Stimulated activated CD4-positive, alpha-beta T cell treated with anti-CD3 and anti-CD28 coated beads, Interleukin-12 subunit alpha, Interleukin-12 subunit beta, amount 100 ng/mL, for 4 hours (primary cell): ENCODE measurements around the gene MCCC2.
"Not testable (repeated sequence)": the region's sequence is repeated elsewhere in the genome, so short reads cannot be mapped to it uniquely, and the experiment has no call there.

ENCODE experiments used
- DNase-seq: peaks from one replicate; pipeline ENCODE4 v3.0.0-alpha.2; 2020

The MCCC2 gene

DNA sequence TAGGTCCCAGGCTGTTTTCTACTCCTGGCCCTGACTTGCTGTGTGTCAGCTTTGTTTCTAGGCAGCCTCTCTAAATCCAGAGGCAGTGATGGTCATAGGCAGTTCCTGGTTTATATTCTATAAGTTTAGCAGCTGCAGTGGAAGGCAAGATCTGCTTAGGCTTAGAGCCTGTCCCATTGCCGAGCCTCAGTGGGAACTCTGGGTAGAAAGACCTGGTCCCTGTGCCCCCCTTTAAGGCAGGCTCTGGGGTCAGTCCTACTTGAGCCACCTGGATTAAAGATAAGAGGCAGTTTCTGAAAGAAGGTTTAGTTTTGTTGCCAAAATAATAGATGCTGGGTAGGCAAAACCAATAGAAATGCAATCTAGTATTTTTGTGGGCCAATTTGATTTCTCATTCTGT is 13.6 kb downstream of the MCCC2 start:
- DNase-seq, result no peak

DNA sequence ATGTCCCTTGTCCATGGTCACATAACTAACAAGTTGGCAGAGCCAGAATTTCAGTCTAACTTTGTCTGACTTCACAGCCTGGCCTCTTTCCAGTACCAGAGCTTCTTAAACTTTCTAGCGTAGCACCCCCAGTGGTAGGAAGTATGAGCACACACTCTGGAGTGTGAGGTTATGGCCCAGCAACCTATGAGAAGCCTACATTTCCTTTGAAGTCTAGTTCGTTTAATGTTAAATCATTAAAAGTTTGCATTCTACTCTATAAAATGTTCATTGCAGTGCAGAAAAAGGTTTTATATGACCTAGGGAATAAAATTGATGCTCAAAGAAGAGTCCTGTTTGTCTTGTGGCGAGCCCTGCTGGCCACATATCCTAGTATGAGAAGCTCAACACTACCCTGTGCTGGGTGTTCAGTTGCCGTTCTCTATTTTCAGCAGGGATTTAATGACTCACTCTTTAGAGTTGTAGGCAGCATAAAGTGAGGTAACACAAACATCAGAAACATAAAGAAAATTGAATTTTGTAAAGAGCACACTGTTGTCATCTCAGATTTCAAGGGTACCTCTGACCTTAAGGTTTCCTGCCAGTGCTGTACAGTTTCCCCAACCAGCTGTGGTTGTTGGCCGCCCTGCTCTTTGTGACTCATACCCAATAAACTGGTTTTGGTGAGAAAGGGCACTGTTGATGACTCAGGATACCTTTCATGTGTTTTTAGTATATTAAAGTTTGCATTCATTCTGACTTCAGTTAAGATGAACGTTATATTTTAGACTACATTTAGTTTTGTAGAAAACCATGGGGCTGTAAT is 14.3 kb downstream of the MCCC2 start:
- peak; percentile 48 for DNase-seq

DNA sequence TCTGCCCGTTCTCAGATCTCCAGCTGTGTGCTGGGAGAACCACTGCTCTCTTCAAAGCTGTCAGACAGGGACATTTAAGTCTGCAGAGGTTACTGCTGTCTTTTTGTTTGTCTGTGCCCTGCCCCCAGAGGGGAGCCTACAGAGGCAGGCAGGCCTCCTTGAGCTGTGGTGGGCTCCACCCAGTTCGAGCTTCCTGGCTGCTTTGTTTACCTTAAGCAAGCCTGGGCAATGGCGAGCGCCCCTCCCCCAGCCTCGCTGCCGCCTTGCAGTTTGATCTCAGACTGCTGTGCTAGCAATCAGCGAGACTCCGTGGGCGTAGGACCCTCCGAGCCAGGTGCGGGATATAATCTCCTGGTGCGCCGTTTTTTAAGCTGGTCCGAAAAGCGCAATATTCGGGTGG is 22.8 kb downstream of the MCCC2 start:
- DNase-seq, result not testable (repeated sequence)

DNA sequence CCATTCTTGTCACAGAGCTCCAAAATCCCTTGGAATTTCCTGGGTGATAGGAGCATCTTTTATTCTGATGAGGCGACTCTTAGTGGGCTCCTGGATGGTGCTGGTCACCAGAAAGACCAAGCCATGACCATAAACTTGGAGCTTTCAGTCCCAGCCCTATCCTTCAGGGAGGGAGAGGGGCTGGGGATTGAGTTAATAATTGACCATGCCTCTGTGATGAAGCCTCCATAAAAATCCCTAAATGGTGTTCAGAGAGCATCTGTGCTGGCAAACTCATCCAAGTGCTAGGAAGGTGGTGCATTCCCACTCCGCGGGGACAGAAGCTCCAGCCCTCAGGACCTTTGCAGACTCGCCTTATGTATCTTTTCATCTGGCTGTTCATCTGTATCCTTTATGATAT is 28.7 kb downstream of the MCCC2 start:
- DNase-seq, result no peak

DNA sequence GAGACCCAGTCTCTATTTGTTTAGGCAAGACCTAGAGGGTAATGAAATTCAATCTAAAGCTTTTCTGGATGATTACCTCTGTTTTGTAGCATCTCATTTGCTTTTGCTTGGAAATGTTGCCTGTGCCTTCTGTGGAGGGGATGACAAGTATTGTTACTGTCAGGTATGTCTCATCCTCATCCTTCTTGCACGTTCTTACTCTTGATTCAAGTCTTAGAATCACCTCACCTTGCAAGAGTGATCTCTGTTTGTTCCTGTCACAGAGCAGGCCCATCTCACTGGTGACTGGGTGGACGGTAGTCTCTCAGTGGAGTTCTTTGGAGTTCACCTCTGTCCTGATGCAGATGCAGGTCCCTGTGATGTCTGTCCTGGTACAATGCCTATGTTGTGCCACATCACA is 33.5 kb downstream of the MCCC2 start:
- no peak for DNase-seq

DNA sequence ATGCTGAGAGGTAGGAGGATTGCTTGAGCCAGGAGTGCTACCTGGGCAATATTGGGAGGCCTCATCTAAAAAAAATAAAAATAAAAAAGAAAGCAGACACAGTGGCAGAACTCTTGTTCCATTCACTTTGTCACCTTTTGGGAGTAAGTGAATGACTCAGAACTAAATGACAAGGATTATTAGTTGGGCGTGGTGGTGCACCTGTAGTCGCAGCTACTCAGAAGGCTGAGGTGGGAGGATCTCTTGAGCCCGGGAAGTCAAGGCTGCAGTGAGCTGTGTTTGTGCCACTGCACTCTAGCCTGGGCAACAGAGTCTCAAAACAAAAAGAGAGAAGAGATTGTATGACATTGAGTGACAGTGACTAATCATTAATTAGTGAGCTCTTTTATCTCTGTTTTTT is 34.1 kb downstream of the MCCC2 start:
- no peak for DNase-seq

DNA sequence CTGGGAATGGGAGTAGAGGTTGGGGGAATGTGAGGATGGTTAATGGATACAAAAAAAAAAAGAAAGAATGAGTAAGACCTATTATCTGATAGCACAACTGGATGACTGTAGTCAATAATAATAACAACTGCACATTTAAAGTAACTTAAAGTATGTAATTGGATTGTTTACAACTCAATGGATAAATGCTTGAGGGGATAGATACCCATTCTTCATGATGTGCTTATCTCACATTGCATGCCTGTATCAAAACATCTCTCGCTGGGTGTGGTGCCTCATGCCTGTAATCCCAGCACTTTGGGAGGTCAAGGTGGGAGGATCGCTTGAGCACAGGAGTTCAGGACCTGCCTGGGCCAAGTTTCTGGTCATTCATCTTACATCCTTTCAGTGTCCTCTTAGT is 34.6 kb downstream of the MCCC2 start:
- DNase-seq, result no peak

DNA sequence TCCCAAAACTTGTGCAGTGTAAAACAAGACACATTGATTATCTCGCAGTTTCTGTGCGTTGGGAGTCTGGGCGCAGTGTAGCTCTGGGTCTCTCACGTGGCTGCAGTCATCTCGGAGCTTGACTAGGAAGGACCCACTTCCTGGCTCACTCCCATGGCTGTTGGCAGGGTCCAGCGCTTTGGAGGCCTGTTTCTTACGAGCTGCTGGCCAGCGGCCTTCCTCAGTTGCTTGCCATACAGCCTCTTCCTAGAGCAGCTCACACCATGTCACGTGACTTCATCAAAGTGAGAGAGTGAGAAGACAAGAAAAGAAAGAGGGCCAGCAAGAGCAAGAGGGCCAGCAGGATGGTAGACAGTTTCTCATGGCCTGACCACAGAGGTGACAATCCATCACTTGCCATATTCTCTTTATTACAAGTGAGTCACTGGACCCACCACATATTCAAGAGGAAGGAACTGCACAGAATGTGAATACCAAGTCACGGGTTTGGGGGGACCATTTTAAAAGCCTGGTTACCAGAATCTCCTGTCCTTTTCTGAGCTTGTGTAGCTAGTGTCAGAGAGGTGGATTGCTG is 36.2 kb downstream of the MCCC2 start:
- DNase-seq, result no peak

DNA sequence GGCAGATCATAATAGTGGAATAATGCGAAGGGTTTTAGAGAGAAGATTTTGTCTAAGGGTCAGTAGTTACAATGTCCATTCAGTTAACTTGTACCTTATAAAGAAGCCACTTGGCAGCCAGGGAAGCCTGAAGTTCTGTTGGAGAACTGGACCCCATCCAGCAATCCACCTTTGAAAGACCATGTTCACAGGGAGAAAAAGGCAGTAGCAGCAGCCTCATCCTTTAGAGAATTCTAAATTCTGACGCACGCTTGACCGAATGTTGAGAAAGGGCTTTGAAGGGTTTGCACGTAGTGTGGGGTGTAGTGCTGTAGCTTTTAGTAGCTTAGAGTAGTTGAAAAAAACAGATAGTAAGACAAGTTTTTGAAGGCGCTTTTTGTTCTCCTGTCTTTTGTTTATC is 42.8 kb downstream of the MCCC2 start:
- no peak for DNase-seq

DNA sequence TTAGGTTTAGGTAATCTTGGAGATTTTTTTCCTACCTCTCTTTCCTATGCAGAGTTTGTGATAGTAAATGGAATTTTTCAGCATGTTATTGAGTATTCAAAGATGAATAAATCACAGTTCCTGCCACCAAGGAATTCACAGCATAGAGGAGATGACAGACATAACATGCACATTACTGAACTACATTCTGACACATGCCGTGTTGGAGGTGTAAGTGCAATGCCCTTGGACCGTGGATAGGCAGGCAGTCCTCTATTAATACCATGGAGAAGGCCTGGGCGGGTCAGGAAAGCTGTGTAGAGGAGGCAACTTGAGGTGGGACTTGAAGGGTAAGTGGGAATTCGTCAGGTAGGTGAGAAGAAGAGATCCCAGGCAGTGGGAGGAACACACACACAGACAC is 43.9 kb downstream of the MCCC2 start:
- no peak for DNase-seq

DNA sequence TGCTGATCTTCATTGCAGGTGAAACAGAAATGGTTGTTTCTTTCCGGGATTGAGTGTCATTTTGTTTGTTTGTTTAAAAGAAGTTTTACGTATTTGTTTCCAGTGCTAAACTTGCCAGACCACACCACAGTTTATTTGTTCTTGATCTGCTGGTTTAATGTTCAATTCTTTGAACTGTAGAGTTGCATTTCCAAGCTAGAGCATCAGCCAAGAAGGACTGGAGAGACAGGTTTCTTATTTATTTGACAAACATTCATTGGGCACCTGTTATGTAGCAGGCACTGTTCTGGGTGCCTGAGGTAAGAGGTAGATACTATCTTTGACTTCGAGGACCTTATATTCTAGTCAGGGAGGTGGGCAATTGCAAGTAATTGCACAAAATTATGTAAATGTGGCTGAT is 45.0 kb downstream of the MCCC2 start:
- no peak for DNase-seq

DNA sequence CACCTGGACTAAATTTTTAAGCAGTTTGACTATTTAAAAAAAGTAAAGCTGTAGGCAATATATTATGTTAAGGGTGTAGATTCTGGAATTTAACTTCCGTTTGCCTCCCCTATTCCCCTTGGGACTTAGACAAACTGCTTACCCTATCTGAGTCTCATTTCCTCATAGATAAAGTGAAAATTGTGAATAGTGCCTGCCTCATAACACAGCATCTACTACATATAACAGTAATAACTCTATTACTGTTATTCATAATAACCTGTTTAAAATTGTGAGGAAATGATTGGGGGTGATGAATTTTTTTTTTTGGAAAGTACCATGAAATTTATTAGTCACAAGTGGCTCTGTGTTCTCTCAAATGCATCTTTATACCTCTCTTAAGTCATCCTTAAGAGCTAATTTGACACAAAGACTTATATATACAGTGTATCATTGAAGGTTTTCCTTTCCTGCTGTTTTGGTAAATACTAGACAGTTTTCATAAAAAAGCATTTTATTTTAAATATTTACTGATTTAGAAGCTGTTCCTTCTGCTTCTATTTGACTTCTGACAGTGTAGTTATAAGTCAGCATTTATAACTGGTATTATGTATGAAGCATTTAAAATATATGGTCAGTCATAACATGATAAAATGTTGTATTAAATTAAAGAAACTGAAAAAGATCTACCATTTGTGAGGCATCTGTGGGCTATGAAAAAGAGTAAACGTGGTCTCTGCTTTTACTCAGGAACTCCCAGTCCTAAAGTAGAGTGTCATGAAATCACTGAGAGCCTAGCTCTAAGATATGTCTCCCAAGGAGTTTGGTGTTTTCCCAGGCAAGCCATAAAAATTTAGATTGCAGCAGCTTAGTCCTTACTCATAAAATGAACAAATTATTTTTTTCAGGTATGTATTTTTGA is 46.4 kb downstream of the MCCC2 start:
- no peak for DNase-seq

DNA sequence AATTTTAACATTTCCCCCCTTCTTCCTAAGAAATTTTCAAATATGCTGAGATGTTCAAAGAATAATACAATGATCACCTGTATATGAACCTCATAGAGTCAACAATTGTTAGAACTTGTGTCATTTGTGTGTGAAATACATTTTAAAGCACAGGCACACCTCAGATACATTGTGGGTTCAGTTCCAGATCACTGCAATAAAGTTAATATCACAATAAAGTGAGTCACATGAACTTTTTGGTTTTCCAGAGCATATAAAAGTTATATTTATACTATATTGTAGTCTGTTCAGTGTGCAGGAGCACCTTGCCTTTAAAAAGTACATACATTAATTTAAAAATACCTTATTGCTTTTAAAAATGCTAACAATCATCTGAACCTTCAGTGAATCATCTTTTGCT is 50.0 kb downstream of the MCCC2 start:
- DNase-seq, result no peak

DNA sequence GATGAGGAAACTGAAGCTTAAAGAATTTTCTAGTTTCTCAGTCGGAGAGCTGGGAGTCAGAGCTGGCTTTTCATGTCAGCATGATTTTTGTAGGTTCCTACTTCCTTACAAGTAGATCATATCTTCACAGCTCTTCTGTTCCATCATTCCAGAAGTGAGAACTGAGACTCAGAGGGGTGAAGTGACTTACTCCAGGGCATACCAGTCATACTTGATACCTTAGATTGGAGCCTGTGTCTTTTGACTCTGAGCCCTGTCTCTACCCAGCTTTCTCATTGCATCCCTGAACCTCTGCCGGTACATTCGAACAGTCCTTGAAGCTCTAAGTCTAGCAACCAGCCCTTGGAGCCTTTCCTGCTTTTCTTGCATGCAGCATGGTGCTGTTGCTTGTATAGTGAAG is 53.3 kb downstream of the MCCC2 start:
- DNase-seq, result no peak

DNA sequence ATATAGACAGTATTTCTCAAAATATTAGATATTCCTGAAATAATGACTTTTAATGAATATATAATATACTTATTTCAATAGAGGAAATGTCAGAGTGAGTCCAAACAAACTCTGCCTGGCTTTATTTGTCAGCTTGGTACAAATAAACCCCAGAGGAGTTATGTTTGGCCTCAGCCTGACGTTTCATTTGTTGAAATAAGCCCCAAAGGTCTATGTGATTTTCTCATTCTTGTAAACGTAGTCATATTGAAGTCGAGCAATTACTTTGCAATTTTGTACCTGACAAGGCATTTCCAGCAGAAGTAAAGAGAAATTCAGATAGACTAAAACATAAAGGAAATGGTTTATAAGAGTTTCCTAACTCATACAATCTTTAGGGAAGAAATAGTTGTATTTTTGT is 57.9 kb downstream of the MCCC2 start:
- DNase-seq, result no peak

DNA sequence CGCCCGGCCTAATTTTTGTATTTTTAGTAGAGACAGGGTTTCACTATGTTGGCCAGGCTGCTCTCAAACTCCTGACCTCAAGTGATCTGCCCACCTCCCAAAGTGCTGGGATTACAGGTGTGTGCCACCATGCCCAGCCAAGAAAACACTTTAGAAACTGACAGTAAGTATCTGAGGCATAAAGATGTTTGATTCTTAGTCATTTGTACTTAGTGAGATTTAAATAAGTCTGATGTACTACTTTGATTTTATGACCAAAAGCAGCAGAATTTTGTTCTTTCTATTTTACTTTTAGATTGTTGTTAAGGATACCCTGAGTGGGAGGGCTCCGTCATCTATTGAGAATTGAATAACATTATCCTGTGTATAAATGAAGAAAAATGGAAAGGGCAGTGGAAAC is 63.8 kb downstream of the MCCC2 start:
- DNase-seq, result not testable (repeated sequence)

DNA sequence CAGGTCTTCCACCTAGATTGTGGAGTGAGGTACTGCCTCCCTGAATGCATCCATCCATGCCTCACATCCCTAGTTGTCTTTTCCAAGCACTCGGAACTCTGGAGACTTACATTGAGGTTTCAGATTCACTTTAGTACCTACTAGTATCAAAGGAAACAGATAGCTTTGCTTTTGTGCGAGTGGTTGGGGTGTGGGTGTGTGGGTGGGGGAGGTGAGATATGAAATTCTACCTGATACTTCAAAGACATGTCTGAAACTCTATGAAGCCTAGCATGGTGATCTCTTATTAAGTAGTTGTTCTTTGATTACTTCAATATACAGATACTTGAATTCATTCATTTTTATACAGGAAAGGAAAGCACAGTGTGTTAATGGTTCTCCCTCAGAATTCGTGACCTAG is 64.4 kb downstream of the MCCC2 start:
- DNase-seq, result peak; percentile 26

DNA sequence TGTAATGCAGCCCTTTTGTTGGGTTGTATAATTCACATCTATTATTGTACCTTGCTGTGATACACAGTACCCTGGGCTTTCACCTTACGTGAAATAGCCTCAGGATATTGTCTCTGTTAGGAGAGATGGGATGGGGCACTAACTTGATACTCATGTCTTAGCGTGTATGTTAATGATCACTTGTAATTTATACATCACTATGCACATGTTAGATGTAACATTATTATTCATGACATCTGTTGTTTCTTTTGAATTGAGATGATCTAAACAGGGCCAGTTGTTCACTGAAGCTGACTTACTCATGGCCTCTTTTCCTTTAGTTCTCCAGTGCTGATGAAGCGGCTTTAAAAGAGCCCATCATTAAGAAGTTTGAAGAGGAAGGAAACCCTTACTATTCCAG is 65.2 kb downstream of the MCCC2 start:
- DNase-seq, result no peak

DNA sequence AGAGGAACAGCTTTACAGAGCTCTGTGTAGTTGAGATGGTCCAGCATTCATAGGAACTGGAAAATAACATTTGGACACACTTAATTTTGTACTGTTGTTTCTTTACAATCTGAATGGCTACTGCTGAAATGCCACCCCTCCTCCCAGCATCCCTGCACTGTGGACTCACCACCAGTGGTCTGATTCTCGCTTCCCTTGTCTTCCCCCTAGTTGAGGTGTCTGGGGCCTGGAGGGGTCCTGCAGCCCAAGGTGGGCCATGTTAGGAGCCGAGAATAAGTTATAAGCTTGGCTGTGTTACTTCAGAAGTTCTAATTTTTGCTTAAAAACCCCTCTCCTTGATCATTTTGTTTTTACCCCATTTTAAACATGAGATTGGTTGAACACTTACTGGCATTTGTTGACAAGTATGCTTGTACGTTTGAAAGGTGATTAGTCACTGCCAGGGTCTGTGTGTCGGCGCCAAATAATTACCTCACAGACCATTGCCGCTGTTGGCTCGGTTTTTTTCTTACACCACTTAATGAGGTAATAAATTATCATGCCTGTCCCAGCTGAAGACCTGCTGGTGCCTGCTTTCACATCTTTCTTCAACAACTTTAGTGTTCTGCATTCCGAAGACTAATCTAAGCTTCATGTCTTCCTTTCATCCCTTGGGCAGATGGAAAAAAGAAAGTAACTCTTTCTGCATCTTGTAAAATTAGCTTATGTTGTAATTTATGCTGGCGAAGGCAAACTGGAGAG is 65.8 kb downstream of the MCCC2 start:
- DNase-seq, result no peak

DNA sequence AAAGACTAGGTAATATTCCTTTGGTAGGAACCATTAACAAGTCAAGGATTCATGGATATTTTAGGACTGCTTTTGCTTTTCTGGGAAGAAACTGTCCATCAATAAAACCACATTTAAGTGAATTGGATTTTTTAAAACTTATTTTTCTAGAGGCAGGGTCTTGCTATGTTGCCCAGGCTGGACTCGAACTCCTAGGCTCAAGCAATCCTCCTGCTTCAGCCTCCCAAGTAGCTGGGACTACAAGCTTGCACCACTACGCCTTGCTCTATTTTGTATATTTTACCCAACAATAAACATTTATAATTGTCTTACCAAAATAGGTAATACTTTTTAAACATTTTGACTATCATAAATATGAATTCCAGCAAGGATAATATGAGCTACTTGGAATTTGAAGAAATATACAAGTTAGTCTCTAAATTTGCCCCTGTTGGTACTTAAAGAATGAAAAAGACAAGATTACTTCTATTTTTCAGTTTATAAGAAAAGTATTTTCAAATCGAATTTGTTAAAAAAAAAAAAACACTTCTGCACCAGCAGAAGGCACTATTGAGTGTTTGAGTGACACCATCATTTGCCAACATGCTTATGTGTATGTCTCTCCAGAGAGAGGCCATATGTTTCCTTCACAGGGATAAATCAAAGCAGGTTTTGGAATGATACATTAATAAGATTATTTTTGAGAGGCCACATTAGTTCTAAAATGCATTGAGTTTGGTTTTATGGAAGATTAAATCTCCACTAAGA is 71.9 kb downstream of the MCCC2 start:
- DNase-seq, result no peak

DNA sequence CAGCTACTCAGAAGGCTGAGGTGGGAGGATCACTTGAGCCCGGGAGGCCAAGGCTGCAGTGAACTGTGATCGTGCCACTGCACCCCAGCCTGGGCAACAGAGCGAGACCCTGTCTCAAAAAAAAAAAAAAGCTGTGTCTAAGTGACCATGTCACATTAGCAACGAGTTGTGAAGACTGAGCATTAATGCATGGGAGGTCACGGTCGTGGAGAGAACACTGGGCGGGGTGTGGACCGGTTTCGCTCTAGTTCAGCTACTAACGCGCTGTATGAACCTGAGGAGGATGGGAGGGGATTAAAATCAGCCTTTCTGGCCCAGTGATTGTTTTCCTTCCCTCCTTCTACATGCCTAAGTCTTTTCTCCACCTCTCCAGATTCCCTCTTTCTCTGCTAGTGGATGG is 75.2 kb downstream of the MCCC2 start:
- no peak for DNase-seq

DNA sequence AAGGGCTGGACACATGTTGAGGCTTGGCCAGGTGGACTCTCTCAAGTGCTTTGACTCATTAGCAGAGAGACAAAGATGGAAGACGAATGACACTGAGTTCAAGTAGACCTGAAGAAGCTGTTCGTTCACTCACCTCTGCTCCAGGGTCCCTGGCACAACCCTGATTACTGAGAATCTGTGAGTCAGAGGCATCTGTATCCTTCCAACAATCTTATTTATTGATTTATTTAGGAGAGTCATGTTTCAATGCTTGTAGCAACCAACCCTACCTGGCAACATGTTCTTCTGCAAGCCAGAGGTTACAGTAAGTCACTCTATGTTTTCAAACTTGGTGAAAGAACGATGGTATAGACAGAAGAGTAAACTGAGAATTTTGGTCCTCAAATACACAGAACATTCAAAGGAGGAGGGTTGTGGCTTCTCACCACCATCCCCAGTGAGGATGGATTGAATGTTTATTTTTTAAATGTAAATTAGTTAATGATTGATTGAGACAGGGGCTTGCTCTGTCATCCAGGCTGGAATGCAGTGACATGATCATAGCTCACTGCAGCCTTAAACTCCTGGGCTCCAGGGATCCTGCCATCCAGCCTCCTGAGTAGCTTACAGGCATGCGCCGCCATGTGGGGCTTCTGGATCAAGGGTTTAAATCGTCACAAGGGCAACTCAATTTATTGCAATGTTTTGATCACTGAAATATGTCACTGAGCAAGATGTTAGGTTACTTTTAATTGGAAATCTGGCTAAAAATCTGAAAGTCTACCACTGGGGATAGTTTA is 76.2 kb downstream of the MCCC2 start:
- no peak for DNase-seq
